Measurements from ENCODE around the gene ARPP19.
A peak's percentile ranks its signal among the peaks of the same experiment; 100 is the strongest.

- TF ChIP-seq, protein P1, sequence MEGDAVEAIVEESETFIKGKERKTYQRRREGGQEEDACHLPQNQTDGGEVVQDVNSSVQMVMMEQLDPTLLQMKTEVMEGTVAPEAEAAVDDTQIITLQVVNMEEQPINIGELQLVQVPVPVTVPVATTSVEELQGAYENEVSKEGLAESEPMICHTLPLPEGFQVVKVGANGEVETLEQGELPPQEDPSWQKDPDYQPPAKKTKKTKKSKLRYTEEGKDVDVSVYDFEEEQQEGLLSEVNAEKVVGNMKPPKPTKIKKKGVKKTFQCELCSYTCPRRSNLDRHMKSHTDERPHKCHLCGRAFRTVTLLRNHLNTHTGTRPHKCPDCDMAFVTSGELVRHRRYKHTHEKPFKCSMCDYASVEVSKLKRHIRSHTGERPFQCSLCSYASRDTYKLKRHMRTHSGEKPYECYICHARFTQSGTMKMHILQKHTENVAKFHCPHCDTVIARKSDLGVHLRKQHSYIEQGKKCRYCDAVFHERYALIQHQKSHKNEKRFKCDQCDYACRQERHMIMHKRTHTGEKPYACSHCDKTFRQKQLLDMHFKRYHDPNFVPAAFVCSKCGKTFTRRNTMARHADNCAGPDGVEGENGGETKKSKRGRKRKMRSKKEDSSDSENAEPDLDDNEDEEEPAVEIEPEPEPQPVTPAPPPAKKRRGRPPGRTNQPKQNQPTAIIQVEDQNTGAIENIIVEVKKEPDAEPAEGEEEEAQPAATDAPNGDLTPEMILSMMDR (conservative IDR thresholded peaks at IDR 0.05; ENCODE audit: low read depth, low read length), result 0 out of 2 replicates have a peak, but pooled peaks have one; percentile 3
- no peak for TF ChIP-seq BHLHE40 (IDR thresholded peaks at IDR 0.05; ENCODE audit: low read depth, low read length)
- TF ChIP-seq POLR2A (IDR thresholded peaks at IDR 0.05; ENCODE audit: low read depth, low read length), result no peak
- peak; percentile 31 for TF ChIP-seq RAD21 (IDR thresholded peaks at IDR 0.05; ENCODE audit: low read length)
- TF ChIP-seq USF2 (IDR thresholded peaks at IDR 0.05; ENCODE audit: low read depth, low read length), result no peak
- TF ChIP-seq SMC3 (IDR thresholded peaks at IDR 0.05; ENCODE audit: low read depth, low read length), result no peak
- no peak for TF ChIP-seq MAZ (IDR thresholded peaks at IDR 0.05; ENCODE audit: borderline replicate concordance, low read depth, low read length)
- no peak for TF ChIP-seq RCOR1 (IDR thresholded peaks at IDR 0.05; ENCODE audit: insufficient replicate concordance, low read length)
- TF ChIP-seq ELK1 (IDR thresholded peaks at IDR 0.05; ENCODE audit: borderline replicate concordance, low read depth, low read length), result no peak
- no peak for TF ChIP-seq MAFK (IDR thresholded peaks at IDR 0.05; ENCODE audit: low read depth, low read length)
- no peak for TF ChIP-seq CEBPB (IDR thresholded peaks at IDR 0.05; ENCODE audit: low read depth, low read length)
- TF ChIP-seq RFX5 (IDR thresholded peaks at IDR 0.05; ENCODE audit: low read depth, low read length), result no peak
- TF ChIP-seq CHD1 (IDR thresholded peaks at IDR 0.05; ENCODE audit: low read depth, low read length), result no peak
Observed at GRCh38 chr15:52559575-52559974, 9.3 kb downstream of the ARPP19 start.

Measured in IMR-90 (cell line).